Gastrocnemius medialis (tissue), 4 donors: ENCODE data around the gene MME. TPM values are rescaled to one million over a fixed set of nuclear protein-coding genes. Genes with fewer than 3 reads are reported as not detected.

Experiments
- ATAC-seq, 2 donors: fragments of 150-250 bp; one replicate each; pipeline ENCODE4 v1.9.1; 2016
- DNase-seq, 2 donors: peaks; one replicate each; pipeline ENCODE4 v3.0.0-alpha.2; 2019
- H3K27ac ChIP-seq, 4 donors: fragments of 200-600 bp; sonication (generic); 1 replicate in 1 of 4; 2 replicates in 3 of 4; pipeline ENCODE4 v1.5.1; 2016 to 2018; ENCODE audit warnings: mild to moderate bottlenecking in 2 of 4, moderate library complexity in 1 of 4
- H3K27me3 ChIP-seq, 3 donors: fragments of 200-600 bp; sonication (generic) in 2 of 3; 1 replicate in 1 of 3; 2 replicates in 2 of 3; pipeline versions ENCODE4 v1.5.1 to v1.6.0; 2016 to 2019; ENCODE audit warnings: mild to moderate bottlenecking in 1 of 3, moderate library complexity in 1 of 3
- H3K36me3 ChIP-seq, 2 donors: fragments of 200-600 bp; sonication (generic) in 1 of 2; one replicate each; pipeline ENCODE4 v1.5.1; 2017 to 2018
- H3K4me1 ChIP-seq, 2 donors: fragments of 200-600 bp; sonication (generic) in 1 of 2; one replicate each; pipeline ENCODE4 v1.5.1; 2016 to 2017; ENCODE audit warnings: mild to moderate bottlenecking in 2 of 2
- H3K4me3 ChIP-seq, 4 donors: fragments of 200-600 bp; sonication (generic) in 3 of 4; 1 replicate in 1 of 4; 2 replicates in 3 of 4; pipeline ENCODE4 v1.5.1; 2016 to 2019; ENCODE audit warnings: mild to moderate bottlenecking in 2 of 4
- H3K9me3 ChIP-seq, 3 donors: fragments of 200-600 bp; sonication (generic) in 2 of 3; 1 replicate in 1 of 3; 2 replicates in 2 of 3; pipeline ENCODE4 v1.5.1; 2016 to 2019
- CTCF ChIP-seq, 5 experiments: fragments of 450-650 bp in 3 of 5; fragments of 200-600 bp in 2 of 5; sonication (generic) in 2 of 5; IDR thresholded peaks in 4 of 5; conservative IDR thresholded peaks in 1 of 5; 1 replicate in 4 of 5; 2 replicates in 1 of 5; pipeline ENCODE4 v1.5.1; 2016 to 2019; ENCODE audit warnings: antibody characterized with exemption in 5 of 5, mild to moderate bottlenecking in 3 of 5, moderate library complexity in 3 of 5
- POLR2A ChIP-seq, 2 donors: fragments of 450-650 bp; IDR thresholded peaks; one replicate each; pipeline ENCODE4 v1.6.1; 2017; ENCODE audit warnings: antibody characterized with exemption in 2 of 2, mild to moderate bottlenecking in 2 of 2, moderate library complexity in 2 of 2
- in situ Hi-C, 4 donors: fragments of 200-750 bp; cut with MboI; loops; one replicate each; pipeline versions ENCODE4 v1.15.0 to v1.8.0; 2017; ENCODE audit warnings: low sequenced_read_pairs in 4 of 4
- intact Hi-C: fragments of 100-400 bp; cut with DNase I; formaldehyde crosslinking; loops from one replicate; pipeline ENCODE4 v1.15.1; 2023; ENCODE audit warnings: low total_unique reads
- total RNA-seq, 4 donors: library from RNA; depleted of rRNA; stranded (reverse); fragments of >200 nt; gene quantifications; one replicate each; pipeline versions ENCODE4 v1.1.0 to v1.2.3, GENCODE V29; 2016

MME gene
- total RNA-seq, 4 donors from 2014 or later: 40.9 to 95.4 (median 68.0) TPM

GRCh38 chr3:155089495-155089894 lies 9.4 kb downstream of the MME start:
- Histone ChIP-seq H3K4me3 (no peak overlapping the region), H3K27ac (no peak overlapping the region), H3K36me3 (peaks cover 0 to 19% of the 10 kb centered on the region in 2 donors), H3K9me3 (no peaks in the 10 kb centered on the region), H3K27me3 (no peaks in the 10 kb centered on the region), H3K4me1 (peaks cover 0 to 4% of the 10 kb centered on the region in 2 donors)
- intact Hi-C loops: no loop called here
- ATAC-seq (no peak), DNase-seq (no peak)
- TF ChIP-seq POLR2A (IDR thresholded peaks at IDR 0.05) (no peak), CTCF (IDR thresholded peaks at IDR 0.05 in 4 of 5, conservative IDR thresholded peaks at IDR 0.05 in 1 of 5) (no peak)
- in situ Hi-C loops: loop anchor here in 1 of 4 donors (25.0 kb wide), 1 partner anchor 223 kb away; no protein-coding TSS in a partner anchor

- Histone ChIP-seq H3K27me3 (no peaks in the 10 kb centered on the region), H3K4me1 (peaks cover 0 to 4% of the 10 kb centered on the region in 2 donors), H3K36me3 (peaks cover 0 to 5% of the 10 kb centered on the region in 2 donors), H3K4me3 (no peak overlapping the region), H3K27ac (no peak overlapping the region), H3K9me3 (no peaks in the 10 kb centered on the region)
- in situ Hi-C loops (loop anchor here in 1 of 4 donors (25.0 kb wide), 1 partner anchor 219 kb away; no protein-coding TSS in a partner anchor), intact Hi-C loops (no loop called here)
- ATAC-seq (no peak), DNase-seq (no peak)
- no peak for TF ChIP-seq POLR2A (IDR thresholded peaks at IDR 0.05)
- no peak for TF ChIP-seq CTCF (IDR thresholded peaks at IDR 0.05 in 4 of 5, conservative IDR thresholded peaks at IDR 0.05 in 1 of 5)
Measured at GRCh38 chr3:155093261-155093660, 13.1 kb downstream of the MME start.

GRCh38 chr3:155096303-155097008 lies 16.3 kb downstream of the MME start:
- H3K9me3 ChIP-seq: no peaks in the 10 kb centered on the region
- ATAC-seq (no peak), DNase-seq (no peak)
- no peak overlapping the region for H3K4me3 ChIP-seq
- H3K36me3 ChIP-seq: no peaks in the 10 kb centered on the region
- H3K27me3 ChIP-seq: no peaks in the 10 kb centered on the region
- no peak overlapping the region for H3K27ac ChIP-seq
- intact Hi-C loops (no loop called here), in situ Hi-C loops (loop anchor here in 1 of 4 donors (25.0 kb wide), 1 partner anchor 216 kb away; no protein-coding TSS in a partner anchor)
- H3K4me1 ChIP-seq: peaks cover 0 to 4% of the 10 kb centered on the region in 2 donors
- TF ChIP-seq CTCF (IDR thresholded peaks at IDR 0.05 in 4 of 5, conservative IDR thresholded peaks at IDR 0.05 in 1 of 5): no peak
- no peak for TF ChIP-seq POLR2A (IDR thresholded peaks at IDR 0.05)

- H3K36me3 ChIP-seq: no peaks in the 10 kb centered on the region
- no peak for DNase-seq
- H3K4me3 ChIP-seq: no peak overlapping the region
- TF ChIP-seq CTCF (IDR thresholded peaks at IDR 0.05 in 4 of 5, conservative IDR thresholded peaks at IDR 0.05 in 1 of 5) (no peak), POLR2A (IDR thresholded peaks at IDR 0.05) (no peak)
- in situ Hi-C loops (loop anchor here in 1 of 4 donors (25.0 kb wide), 1 partner anchor 215 kb away; no protein-coding TSS in a partner anchor), intact Hi-C loops (no loop called here)
- no peaks in the 10 kb centered on the region for H3K27me3 ChIP-seq
- H3K4me1 ChIP-seq: peaks cover 0 to 4% of the 10 kb centered on the region in 2 donors
- H3K9me3 ChIP-seq: no peaks in the 10 kb centered on the region
- no peak for ATAC-seq
- no peak overlapping the region for H3K27ac ChIP-seq
Measured at GRCh38 chr3:155097009-155097349, 16.9 kb downstream of the MME start.
